GM15510 (cell line): Measurements from ENCODE around the gene MIB2.

Experiments used
- POLR2A ChIP-seq: IDR thresholded peaks from 3 replicates; pipeline ENCODE4 v1.6.1; 2011; ENCODE audit warnings: borderline replicate concordance; ENCODE audit not compliant: insufficient read length; ENCODE audit errors: extremely low read depth

MIB2 gene

DNA sequence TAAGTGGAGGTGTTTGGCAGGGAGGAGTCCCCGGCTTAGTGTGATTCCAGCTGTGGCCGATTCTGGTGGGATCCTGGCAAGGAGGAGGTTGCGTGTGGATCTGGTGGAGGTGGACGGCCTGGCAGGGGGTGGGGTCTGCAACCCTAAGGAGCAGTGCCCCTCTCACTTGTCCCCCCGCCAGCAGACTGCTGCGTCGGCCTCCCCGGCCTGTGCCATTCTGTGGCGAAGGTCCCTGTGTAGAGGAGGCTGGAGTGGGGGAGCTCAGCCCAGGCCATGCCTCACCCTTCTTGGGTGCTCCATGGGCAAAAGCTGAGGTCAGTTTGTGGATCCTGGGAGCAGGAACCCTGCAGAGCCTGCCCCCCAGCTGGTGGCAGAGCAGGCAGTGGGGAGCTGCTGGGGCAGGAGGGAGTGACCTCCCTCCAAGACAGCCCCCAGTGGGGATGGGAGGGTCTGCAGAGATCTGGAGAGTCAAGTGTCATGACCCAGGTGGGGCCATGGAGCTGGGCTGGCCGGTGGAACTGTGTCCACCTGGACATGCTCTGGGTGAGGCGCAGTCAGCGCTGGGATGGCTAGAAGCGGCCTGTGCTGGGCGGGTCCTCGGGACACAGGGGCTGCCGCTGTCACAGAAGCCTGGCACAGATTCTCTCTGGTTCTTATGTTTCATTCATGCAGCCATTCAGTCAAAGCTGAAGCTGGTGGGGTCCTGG, 5.3 kb downstream of the MIB2 start:
- TF ChIP-seq POLR2A: no peak

DNA sequence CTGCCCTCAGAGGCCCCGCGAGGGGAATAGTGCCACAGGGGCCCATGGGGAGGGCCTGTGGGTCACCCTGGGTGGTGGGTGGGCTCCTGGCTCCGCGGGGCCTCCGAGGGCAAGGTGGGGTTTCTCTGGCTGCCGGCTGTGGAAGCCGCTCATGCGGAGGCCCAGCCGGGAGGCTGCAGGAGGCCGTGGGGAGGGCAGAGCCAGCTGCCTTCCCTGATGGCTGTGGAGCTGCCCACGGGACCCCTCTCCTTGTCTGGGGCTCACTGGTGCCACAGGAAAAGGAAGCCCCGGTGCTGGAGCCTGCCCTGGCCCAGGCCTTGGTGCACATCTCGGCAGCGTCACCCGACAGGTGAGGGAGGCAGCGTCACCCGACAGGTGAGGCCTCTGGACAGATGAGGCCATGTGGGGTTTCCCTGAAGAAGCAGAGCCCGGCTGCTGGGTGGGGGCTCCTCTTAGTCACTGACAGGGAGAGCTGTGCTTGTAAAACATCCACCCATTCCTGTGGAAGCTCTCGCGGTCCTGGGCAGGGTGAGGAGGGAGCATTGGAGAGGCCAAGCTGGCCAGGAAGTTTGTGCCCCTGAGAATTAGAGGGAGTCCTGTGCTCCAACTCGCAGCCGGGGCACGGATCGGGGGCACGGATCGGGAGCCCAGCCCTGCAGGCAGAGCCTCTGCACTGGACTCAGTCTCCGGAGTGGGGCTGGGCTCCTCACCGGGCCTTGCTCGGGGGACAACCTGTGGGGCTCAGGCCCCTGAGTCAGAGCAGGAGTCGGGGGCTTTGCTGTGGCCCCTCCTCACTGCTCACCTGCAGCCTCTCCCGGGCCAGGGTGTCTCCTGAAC, 6.1 kb downstream of the MIB2 start:
- no peak for TF ChIP-seq POLR2A

DNA sequence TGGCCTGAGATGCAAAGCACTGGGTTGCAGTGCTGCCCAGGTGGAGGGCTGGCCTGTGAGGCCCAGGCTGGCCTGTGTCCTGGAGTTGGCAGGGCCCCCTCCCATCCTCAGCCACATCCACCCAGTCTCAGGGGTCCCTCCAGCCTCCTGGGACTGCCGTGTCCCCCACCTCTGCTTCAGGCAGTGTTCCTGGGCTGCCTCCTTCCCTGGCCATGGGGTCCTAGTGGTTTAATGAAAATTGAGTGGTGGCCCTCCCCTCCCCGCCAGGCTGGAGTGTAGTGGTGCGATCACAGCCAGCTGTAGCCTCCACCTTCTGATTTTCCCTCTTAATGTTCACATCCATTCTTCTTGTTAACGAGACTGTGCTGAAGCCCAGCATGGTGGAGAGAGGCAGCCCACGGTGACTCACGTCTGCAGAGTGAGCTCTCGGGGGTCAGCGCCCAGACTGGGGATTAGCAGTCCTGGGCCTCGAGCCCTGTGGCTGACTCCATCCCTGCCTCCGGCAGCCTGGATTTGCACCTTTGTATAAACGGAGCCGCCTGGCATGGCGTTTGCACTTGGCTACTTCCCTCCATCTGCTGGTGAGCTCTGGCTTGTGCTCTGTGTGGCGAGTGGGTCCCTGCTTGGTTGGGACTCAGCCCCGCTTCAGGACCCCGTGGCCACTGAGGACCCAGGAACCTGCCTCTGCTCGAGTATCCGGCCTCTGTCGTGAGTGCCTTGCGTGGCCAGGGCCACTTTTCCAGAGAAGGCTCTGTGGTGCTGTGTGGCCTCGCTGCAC, 6.9 kb downstream of the MIB2 start:
- TF ChIP-seq POLR2A: no peak

DNA sequence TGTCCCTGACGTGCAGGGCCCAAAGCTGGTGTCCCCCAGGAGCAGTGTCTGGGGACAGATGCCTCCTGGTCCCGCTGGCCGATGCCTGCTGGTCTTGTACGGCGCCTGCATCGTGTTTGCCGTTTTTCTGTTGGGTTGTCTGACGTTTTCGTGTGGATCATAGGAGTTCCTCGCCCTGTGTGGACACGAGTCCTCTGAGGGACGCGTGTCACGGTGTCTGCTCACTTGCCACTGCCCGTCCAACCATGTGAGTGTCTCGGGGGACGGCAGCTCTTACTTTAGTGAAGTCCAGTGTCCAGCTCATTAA, 7.4 kb downstream of the MIB2 start:
- no peak for TF ChIP-seq POLR2A

GRCh38 chr1:1623181-1623630, 7.9 kb downstream of the MIB2 start:
- no peak for TF ChIP-seq POLR2A

GRCh38 chr1:1623631-1624442, 8.5 kb downstream of the MIB2 start:
- no peak for TF ChIP-seq POLR2A

- TF ChIP-seq POLR2A: no peak
Observed at GRCh38 chr1:1624443-1625403, 9.4 kb downstream of the MIB2 start.

DNA sequence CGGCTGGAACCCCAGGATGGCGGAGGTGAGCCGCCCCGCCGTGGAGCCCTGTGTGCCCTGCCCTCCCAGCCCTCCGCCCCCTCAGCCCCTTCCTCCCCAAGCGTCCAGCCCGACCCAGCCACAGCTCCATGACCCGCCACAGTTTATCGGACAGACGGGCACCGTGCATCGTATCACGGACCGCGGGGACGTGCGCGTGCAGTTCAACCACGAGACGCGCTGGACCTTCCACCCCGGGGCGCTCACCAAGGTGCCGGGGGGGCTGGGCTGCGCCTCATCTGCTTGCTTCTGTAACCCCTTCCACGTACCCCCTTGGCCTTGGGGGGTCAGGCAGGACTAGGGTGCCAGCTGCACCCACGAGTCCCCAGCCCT, 10.1 kb downstream of the MIB2 start:
- no peak for TF ChIP-seq POLR2A

DNA sequence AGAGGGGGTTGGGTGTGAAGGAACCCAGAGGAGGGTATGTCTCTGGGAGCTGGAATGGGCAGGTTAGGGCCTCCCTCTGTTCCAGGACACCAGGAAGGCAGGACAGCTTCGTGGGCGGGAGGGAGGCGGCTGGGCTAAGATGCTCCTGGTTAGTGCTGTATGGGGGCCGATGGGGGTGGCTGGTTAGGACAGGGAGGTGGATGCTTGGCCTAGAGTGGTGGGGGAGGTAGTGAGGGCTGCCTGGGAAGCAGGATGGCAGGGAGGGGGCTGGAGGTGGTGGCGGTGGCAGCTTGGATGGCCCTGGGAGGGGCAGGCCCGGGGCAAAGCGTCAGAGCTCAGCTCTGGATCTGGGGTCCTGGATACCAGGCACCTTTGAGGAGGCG, 10.5 kb downstream of the MIB2 start:
- no peak for TF ChIP-seq POLR2A

- TF ChIP-seq POLR2A: no peak
Observed at GRCh38 chr1:1626207-1627141, 11.2 kb downstream of the MIB2 start.

DNA sequence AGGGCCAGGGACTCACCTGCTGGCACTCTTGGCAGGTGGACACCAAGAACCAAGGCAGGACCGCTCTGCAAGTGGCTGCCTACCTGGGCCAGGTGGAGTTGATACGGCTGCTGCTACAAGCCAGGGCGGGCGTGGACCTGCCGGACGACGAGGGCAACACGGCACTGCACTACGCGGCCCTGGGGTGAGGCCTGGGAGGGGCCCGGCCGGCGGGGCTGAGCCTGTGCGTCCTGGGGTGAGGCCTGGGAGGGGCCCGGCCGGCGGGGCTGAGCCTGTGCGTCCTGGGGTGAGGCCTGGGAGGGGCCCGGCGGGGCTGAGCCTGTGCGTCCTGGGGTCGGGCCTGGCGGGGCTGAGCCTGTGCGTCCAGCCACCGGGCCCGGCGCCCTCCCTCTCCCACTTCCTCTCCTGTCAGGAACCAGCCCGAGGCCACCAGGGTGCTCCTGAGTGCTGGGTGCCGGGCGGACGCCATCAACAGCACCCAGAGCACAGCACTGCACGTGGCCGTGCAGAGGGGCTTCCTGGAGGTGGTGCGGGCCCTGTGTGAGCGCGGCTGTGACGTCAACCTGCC, 12.0 kb downstream of the MIB2 start:
- no peak for TF ChIP-seq POLR2A
